IMR-90 (cell line): ENCODE data around the gene COPZ1. TPM values are rescaled to one million over a fixed set of nuclear protein-coding genes. Genes with fewer than 3 reads are reported as not detected.

Source experiments
- ATAC-seq: fragments of 200-7000 bp; cut with Tn5 transposase; 2 replicates; pipeline ENCODE4 v1.9.1; 2020; ENCODE audit warnings: low read depth, mild to moderate bottlenecking, moderate library complexity
- Bru-seq: library from RNA; stranded (reverse); fragments of 400-500 nt; gene quantifications from one replicate; lab custom pipeline; 2021; lab: Mats Ljungman, UMichigan
- BruChase-seq, 2 experiments: library from RNA; stranded (reverse); fragments of 400-500 nt; gene quantifications; one replicate each; lab custom pipeline; 2021; lab: Mats Ljungman, UMichigan
- BruUV-seq: library from RNA; stranded (reverse); fragments of 400-500 nt; replicated peaks from 2 replicates; lab custom pipeline; 2021; lab: Mats Ljungman, UMichigan
- CTCF ChIA-PET: fragments of 300-600 bp; formaldehyde crosslinking; extraction: SDS; loops from one replicate; lab custom pipeline; 2021; ENCODE audit warnings: antibody characterized with exemption; lab: Yijun Ruan, JAX
- POLR2A ChIA-PET: fragments of 300-600 bp; sonication (Branson Sonifier 250); formaldehyde crosslinking; loops from one replicate; lab custom pipeline; 2022; ENCODE audit warnings: antibody characterized with exemption; ENCODE audit not compliant: unreplicated experiment; lab: Charles Lee
- DNase-seq: peaks from one replicate; pipeline ENCODE4 v3.0.0; 2013
- H2AFZ ChIP-seq: replicated peaks from 2 replicates; pipeline ENCODE3; 2013; ENCODE audit warnings: low read length, mild to moderate bottlenecking; ENCODE audit not compliant: poor library complexity
- H2AK5ac ChIP-seq: 2 replicates; pipeline ENCODE4 v1.6.1; 2013; ENCODE audit warnings: low read depth, low read length, inconsistent platforms
- H2AK9ac ChIP-seq: replicated peaks from 2 replicates; pipeline ENCODE3; 2013; ENCODE audit warnings: mild to moderate bottlenecking, low read depth, low read length, moderate library complexity; ENCODE audit not compliant: poor library complexity
- H2BK120ac ChIP-seq: 2 replicates; pipeline ENCODE4 v1.6.1; 2013; ENCODE audit warnings: low read depth, low read length, inconsistent platforms
- H2BK15ac ChIP-seq: 3 replicates; pipeline ENCODE4 v1.6.1; 2013; ENCODE audit warnings: low read depth, low read length, inconsistent platforms
- H2BK20ac ChIP-seq: 2 replicates; pipeline ENCODE4 v1.6.1; 2013; ENCODE audit warnings: low read depth, mild to moderate bottlenecking, inconsistent platforms, low read length, moderate library complexity
- H2BK5ac ChIP-seq: 2 replicates; pipeline ENCODE4 v1.6.1; 2013; ENCODE audit warnings: mild to moderate bottlenecking, low read depth, low read length, inconsistent platforms; ENCODE audit not compliant: poor library complexity, severe bottlenecking
- H3K14ac ChIP-seq: replicated peaks from 2 replicates; pipeline ENCODE4 v1.6.1; 2013; ENCODE audit warnings: low read depth, low read length, inconsistent platforms
- H3K18ac ChIP-seq: 2 replicates; pipeline ENCODE4 v1.6.1; 2013; ENCODE audit warnings: low read depth, low read length, control low read depth
- H3K23ac ChIP-seq: 2 replicates; pipeline ENCODE4 v1.6.1; 2013; ENCODE audit warnings: low read depth, low read length, inconsistent platforms
- H3K27ac ChIP-seq: 2 replicates; pipeline ENCODE4 v1.5.1; 2013; ENCODE audit warnings: mild to moderate bottlenecking, control low read depth, low read length; ENCODE audit not compliant: insufficient read depth
- H3K27me3 ChIP-seq: 2 replicates; pipeline ENCODE4 v1.6.1; 2013; ENCODE audit warnings: low read length; ENCODE audit not compliant: control insufficient read depth, insufficient read depth
- H3K36me3 ChIP-seq: 2 replicates; pipeline ENCODE4 v1.6.1; 2013; ENCODE audit warnings: low read length, mixed read lengths; ENCODE audit not compliant: control insufficient read depth, insufficient read depth
- H3K4ac ChIP-seq: 2 replicates; pipeline ENCODE4 v1.6.1; 2013; ENCODE audit warnings: low read depth, low read length, inconsistent platforms
- H3K4me1 ChIP-seq: 2 replicates; pipeline ENCODE4 v1.6.1; 2013; ENCODE audit warnings: low read length, mixed read lengths; ENCODE audit not compliant: control insufficient read depth, insufficient read depth
- H3K4me2 ChIP-seq: 2 replicates; pipeline ENCODE4 v1.6.1; 2013; ENCODE audit warnings: low read depth, mild to moderate bottlenecking, control low read depth, low read length, moderate library complexity
- H3K4me3 ChIP-seq: 2 replicates; pipeline ENCODE4 v1.5.1; 2013; ENCODE audit warnings: low read depth, mild to moderate bottlenecking, control low read depth, low read length, moderate library complexity; ENCODE audit not compliant: insufficient read depth
- H3K56ac ChIP-seq: 2 replicates; pipeline ENCODE4 v1.6.1; 2013; ENCODE audit warnings: low read length, inconsistent platforms; ENCODE audit not compliant: insufficient read depth; ENCODE audit errors: extremely low read depth
- H3K79me1 ChIP-seq, 2 experiments: 2 replicates each; pipeline ENCODE4 v1.6.1; 2013; ENCODE audit warnings: low read length in 2 of 2, inconsistent platforms in 1 of 2, low read depth in 1 of 2
- H3K9ac ChIP-seq: 2 replicates; pipeline ENCODE4 v1.6.1; 2013; ENCODE audit warnings: low read depth, low read length, control low read depth
- H3K9me1 ChIP-seq: 2 replicates; pipeline ENCODE4 v1.6.1; 2013; ENCODE audit warnings: low read length, inconsistent platforms; ENCODE audit not compliant: insufficient read depth
- H3K9me3 ChIP-seq: 2 replicates; pipeline ENCODE4 v1.6.1; 2013; ENCODE audit warnings: low read length; ENCODE audit not compliant: control insufficient read depth, insufficient read depth
- H4K20me1 ChIP-seq: 2 replicates; pipeline ENCODE4 v1.6.1; 2013; ENCODE audit warnings: low read length, inconsistent platforms; ENCODE audit not compliant: insufficient read depth
- H4K5ac ChIP-seq: 2 replicates; pipeline ENCODE4 v1.6.1; 2013; ENCODE audit warnings: mild to moderate bottlenecking, low read depth, low read length, control low read depth
- H4K8ac ChIP-seq, 2 experiments: 2 replicates each; pipeline ENCODE4 v1.6.1; 2013; ENCODE audit warnings: low read depth in 2 of 2, low read length in 2 of 2, control low read depth in 1 of 2, inconsistent platforms in 1 of 2
- H4K91ac ChIP-seq: 2 replicates; pipeline ENCODE4 v1.6.1; 2013; ENCODE audit warnings: low read depth, low read length, inconsistent platforms; ENCODE audit not compliant: insufficient read depth
- BHLHE40 ChIP-seq: fragments of 150-350 bp; IDR thresholded peaks from 2 replicates; pipeline ENCODE4 v1.6.1; 2016; ENCODE audit warnings: mild to moderate bottlenecking, low read depth, low read length
- CEBPB ChIP-seq: IDR thresholded peaks from 2 replicates; pipeline ENCODE4 v1.6.1; 2012; ENCODE audit warnings: low read depth, low read length, improper control_type of control experiment
- CHD1 ChIP-seq: IDR thresholded peaks from 2 replicates; pipeline ENCODE4 v1.6.1; 2012; ENCODE audit warnings: low read depth, low read length, improper control_type of control experiment
- ELK1 ChIP-seq: fragments of 150-350 bp; IDR thresholded peaks from 2 replicates; pipeline ENCODE4 v1.6.1; 2016; ENCODE audit warnings: low read depth, mild to moderate bottlenecking, low read length, moderate library complexity, borderline replicate concordance
- MAFK ChIP-seq: IDR thresholded peaks from 2 replicates; pipeline ENCODE4 v1.6.1; 2012; ENCODE audit warnings: low read depth, low read length, improper control_type of control experiment
- MAZ ChIP-seq: IDR thresholded peaks from 2 replicates; pipeline ENCODE4 v1.6.1; 2012; ENCODE audit warnings: low read depth, mild to moderate bottlenecking, low read length, improper control_type of control experiment, moderate library complexity, borderline replicate concordance
- MXI1 ChIP-seq: IDR thresholded peaks from 2 replicates; pipeline ENCODE4 v1.6.1; 2012; ENCODE audit warnings: low read depth, mild to moderate bottlenecking, low read length, moderate library complexity, borderline replicate concordance
- NFE2L2 ChIP-seq: fragments of 150-350 bp; IDR thresholded peaks from 2 replicates; pipeline ENCODE4 v1.6.1; 2016; ENCODE audit warnings: low read depth, mild to moderate bottlenecking, low read length
- POLR2A ChIP-seq: IDR thresholded peaks from 2 replicates; pipeline ENCODE4 v1.6.1; 2012; ENCODE audit warnings: mild to moderate bottlenecking, low read depth, low read length
- RAD21 ChIP-seq: IDR thresholded peaks from 2 replicates; pipeline ENCODE4 v1.6.1; 2012; ENCODE audit warnings: low read length, improper control_type of control experiment
- RCOR1 ChIP-seq: IDR thresholded peaks from 2 replicates; pipeline ENCODE4 v1.6.1; 2012; ENCODE audit warnings: mild to moderate bottlenecking, low read length, improper control_type of control experiment; ENCODE audit not compliant: insufficient replicate concordance
- RFX5 ChIP-seq: IDR thresholded peaks from 2 replicates; pipeline ENCODE4 v1.8.0; 2012; ENCODE audit warnings: low read depth, mild to moderate bottlenecking, low read length, moderate library complexity
- SMC3 ChIP-seq: fragments of 150-350 bp; IDR thresholded peaks from 2 replicates; pipeline ENCODE4 v1.6.1; 2016; ENCODE audit warnings: low read depth, mild to moderate bottlenecking, antibody characterized with exemption, low read length, moderate library complexity
- WGBS, 2 experiments: methylation state at CpG; one replicate each; pipeline versions ENCODE4 v1.1.5 to v1.1.7; 2013; ENCODE audit warnings: missing lambda C conversion rate in 2 of 2; ENCODE audit not compliant: insufficient read length in 1 of 2; ENCODE audit errors: extremely low coverage in 2 of 2; 5-methylcytosine and 5-hydroxymethylcytosine counted together
- dilution Hi-C: fragments of 300-500 bp; cut with HindIII; formaldehyde crosslinking; loops from one replicate; pipeline ENCODE4 v1.14.3; 2018; ENCODE audit warnings: low sequenced_read_pairs; ENCODE audit not compliant: unreplicated experiment
- in situ Hi-C: fragments of 300-500 bp; cut with MboI; formaldehyde crosslinking; loops from 3 replicates; pipeline ENCODE4 v1.14.3; 2019; ENCODE audit warnings: low sequenced_read_pairs, inconsistent platforms, mixed read lengths
- intact Hi-C: fragments of 100-400 bp; cut with micrococcal nuclease; formaldehyde crosslinking; loops from 2 replicates; pipeline ENCODE4 v1.10.0; 2022
- long read RNA-seq: library from polyadenylated mRNA; unstranded; transcript quantifications from one replicate; pipeline ENCODE4 v2.0.0, GENCODE V29; 2021; ENCODE audit not compliant: unreplicated experiment
- polyA plus RNA-seq, 3 experiments: library from polyadenylated mRNA; depleted of rRNA; stranded (reverse); fragments of >200 nt; gene quantifications; 2 replicates each; pipeline ENCODE4 v1.2.3, GENCODE V29; 2012; ENCODE audit warnings: low replicate concordance in 1 of 3
- total RNA-seq: library from RNA; depleted of rRNA; stranded (reverse); fragments of >200 nt; gene quantifications from 2 replicates; pipeline ENCODE4 v1.2.3, GENCODE V29; 2012; rRNA removed

The COPZ1 gene
- total RNA-seq: 262 and 382 TPM in 2 replicates
- 157 and 187 TPM in 2 replicates for polyA plus RNA-seq (2012; rRNA removed)
- 73.8 and 80.0 TPM in 2 replicates for polyA plus RNA-seq (2012; cell fraction: cytosol; rRNA removed)
- 22.8 and 109 TPM in 2 replicates for polyA plus RNA-seq (2012; cell fraction: nucleus; rRNA removed; ENCODE audit: low replicate concordance)
- percentile 80 among the genes with signal in this experiment for Bru-seq, nascent RNA
- BruChase-seq, experiment 1, labeled RNA remaining after a 6-hour chase: percentile 94 among the genes with signal in this experiment
- BruChase-seq, experiment 2, labeled RNA remaining after a 2-hour chase: percentile 85 among the genes with signal in this experiment
- long read RNA-seq, transcript COPZ1-201 (9 exons, 1,897 nt): major isoform, 67 of 143 reads
- long read RNA-seq, partial matches to known transcripts: 3 of 143 reads
- long read RNA-seq, other reads (novel, unspliced or antisense): 63 of 143 reads

GRCh38 chr12:54324617-54325441 lies at the start of gene COPZ1:
Gene COPZ1, plus strand, starts transcription at chr12:54325131. Its CDS starts 33 bp downstream, at chr12:54325164.
- 0 out of 2 replicates have a peak, but pooled peaks cover 2% of the 10 kb centered on the region for H4K20me1 ChIP-seq
- H2BK15ac ChIP-seq: peak within 1 kb of the TSS; percentile 31; the same call in 1 of the 3 replicates
- peak within 1 kb of the TSS; percentile 74 for H3K18ac ChIP-seq
- no peaks in the 10 kb centered on the region for H3K9me3 ChIP-seq
- peak within 1 kb of the TSS; percentile 63 for H2BK20ac ChIP-seq
- in situ Hi-C loops: no loop called here
- peak within 1 kb of the TSS; percentile 86 for H4K91ac ChIP-seq
- 0% methylated on average over 7 of the region's 34 CpGs; no CpG with 5 or more reads in 1 of the 2 experiments for WGBS, 2 experiments
- peak within 1 kb of the TSS; percentile 95 for H3K56ac ChIP-seq
- peak within 1 kb of the TSS; percentile 96 for H3K4ac ChIP-seq
- DNase-seq: peak; percentile 100
- intact Hi-C loops: loop anchor here (1.0 kb wide), 2 partner anchors 45 to 105 kb away; partner anchors contain the start of genes CBX5 and HNRNPA1
- peaks cover 5 to 31% of the 10 kb centered on the region in 2 experiments; a peak in 3 of 4 replicates for H3K79me1 ChIP-seq
- peak within 1 kb of the TSS; percentile 96 for H2AFZ ChIP-seq
- H3K4me2 ChIP-seq: peak within 1 kb of the TSS; percentile 77
- peak within 1 kb of the TSS; percentile 92 for H2BK5ac ChIP-seq
- H3K14ac ChIP-seq: peak within 1 kb of the TSS; percentile 98
- peak within 1 kb of the TSS; percentile 93 for H2AK5ac ChIP-seq
- peaks cover 3% of the 10 kb centered on the region; the same call in 1 of the 2 replicates for H3K9me1 ChIP-seq
- H3K27me3 ChIP-seq: no peaks in the 10 kb centered on the region
- H3K27ac ChIP-seq: peak within 1 kb of the TSS; percentile 95
- H3K23ac ChIP-seq: peak within 1 kb of the TSS; percentile 96
- H2AK9ac ChIP-seq: peak within 1 kb of the TSS; percentile 97
- H3K9ac ChIP-seq: peak within 1 kb of the TSS; percentile 98
- ChIA-PET CTCF (interaction anchor here (0.6 to 2.5 kb wide), 14 partner anchors 9 to 104 kb away, joined by 3 to 16 read pairs (median 3); no protein-coding TSS in a partner anchor), POLR2A (interaction anchor here (0.5 to 1.4 kb wide), 7 partner anchors 13 to 440 kb away, joined by 3 to 7 read pairs (median 4); no protein-coding TSS in a partner anchor)
- H3K36me3 ChIP-seq: 0 out of 2 replicates have a peak, but pooled peaks cover 3% of the 10 kb centered on the region
- peak within 1 kb of the TSS; percentile 95 for H4K5ac ChIP-seq
- H3K4me3 ChIP-seq: peak within 1 kb of the TSS; percentile 78
- dilution Hi-C loops: no loop called here
- peak within 1 kb of the TSS; percentile 84 for H2BK120ac ChIP-seq
- H3K4me1 ChIP-seq: peaks cover 3% of the 10 kb centered on the region
- BruUV-seq: no TSS peak
- peak; percentile 96 for ATAC-seq
- peak within 1 kb of the TSS; percentile 89 to 99 for H4K8ac ChIP-seq
- TF ChIP-seq MAZ (peak; percentile 63; the same call in 1 of the 2 replicates), RAD21 (peak; percentile 73), SMC3 (peak; percentile 49), CHD1 (peak; percentile 66; the same call in 1 of the 2 replicates), CEBPB (peak; percentile 60; the same call in 1 of the 2 replicates), POLR2A (peak; percentile 97), NFE2L2 (no peak), BHLHE40 (no peak), ELK1 (no peak), RCOR1 (no peak), RFX5 (peak; percentile 46; the same call in 1 of the 2 replicates), MXI1 (0 out of 2 replicates have a peak, but pooled peaks have one; percentile 2), MAFK (no peak)
